K562 (cell line): Measurements from ENCODE around the gene ZNF346. TPM values are rescaled to one million over a fixed set of nuclear protein-coding genes. Genes with fewer than 3 reads are reported as not detected.

Source experiments
- E2F8 ChIP-seq: fragments of 450-650 bp; IDR thresholded peaks from 2 replicates; pipeline ENCODE4 v1.7.1; 2018; ENCODE audit warnings: mild to moderate bottlenecking, low read depth; ENCODE audit not compliant: partially characterized antibody
- IRF1 ChIP-seq: sonication (generic); formaldehyde crosslinking; IDR thresholded peaks from 2 replicates; pipeline ENCODE4 v1.8.0; 2022; ENCODE audit warnings: missing genetic modification reagents, mild to moderate bottlenecking, borderline replicate concordance
- NR0B1 ChIP-seq: fragments of 450-650 bp; IDR thresholded peaks from one replicate; pipeline ENCODE4 v1.6.1; 2018; ENCODE audit warnings: mild to moderate bottlenecking, moderate library complexity; ENCODE audit not compliant: partially characterized antibody
- RREB1 ChIP-seq: fragments of 250-450 bp; sonication (Bioruptor Pico); IDR thresholded peaks from 2 replicates; pipeline ENCODE4 v1.4.0; 2020
- THAP12 ChIP-seq: fragments of 250-450 bp; sonication (Bioruptor Pico); IDR thresholded peaks from 2 replicates; pipeline ENCODE4 v1.9.0; 2021; ENCODE audit warnings: mild to moderate bottlenecking, inconsistent platforms
- ZNF609 ChIP-seq: sonication (generic); formaldehyde crosslinking; IDR thresholded peaks from 2 replicates; pipeline ENCODE4 v1.8.1; 2023; ENCODE audit warnings: missing genetic modification reagents, mild to moderate bottlenecking, borderline replicate concordance
- polyA plus RNA-seq, 8 experiments: library from polyadenylated mRNA; depleted of rRNA in 4 of 8; stranded (reverse) in 5 of 8; unstranded in 3 of 8; fragments of >200 nt; fragmentation: Nextera tagmentation in 2 of 8; fragmentation: Illumina TruSeq in 1 of 8; extraction: Ambion mirVana in 2 of 8; extraction: Trizol in 1 of 8; gene quantifications; 2 replicates each; pipeline versions ENCODE4 v1.2.1 to v1.2.3, GENCODE V29; 2011 to 2014; ENCODE audit warnings: inconsistent platforms in 1 of 8, missing spikeins in 1 of 8
- total RNA-seq, 7 experiments: library from RNA; depleted of rRNA in 6 of 7; stranded (reverse); fragments of >200 nt in 6 of 7; fragmentation: Illumina TruSeq in 2 of 7; extraction: Trizol in 2 of 7; gene quantifications; 2 replicates each; pipeline versions ENCODE4 v1.2.1 to v1.2.3, GENCODE V29; 2011 to 2021; ENCODE audit warnings: low replicate concordance in 1 of 7

ZNF346 gene
- total and polyA plus RNA-seq, 9 of the 15 experiments (the other 6 are each of a cell fraction or from before 2014, with no cell fraction given): 5.0 to 25.1 (median 20.1) TPM

GRCh38 chr5:177086654-177087397 is 64.3 kb downstream of the ZNF346 start, which contains the start of gene FGFR4 (continued):
- TF ChIP-seq RREB1 (no peak), IRF1 (no peak), E2F8 (peak; percentile 55), NR0B1 (no peak), ZNF609 (CRISPR knock-in tag) (no peak), THAP12 (CRISPR knock-in tag) (peak; percentile 68)
